Colonic mucosa (tissue), 4 donors: ENCODE measurements around the gene MADD. TPM values are rescaled to one million over a fixed set of nuclear protein-coding genes. Genes with fewer than 3 reads are reported as not detected.

ENCODE experiments used
- DNase-seq: peaks from one replicate; pipeline ENCODE4 v3.0.0-alpha.2; 2020
- H3K27ac ChIP-seq: fragments of 200-600 bp; one replicate; pipeline ENCODE4 v1.8.0; 2021
- H3K27me3 ChIP-seq: fragments of 200-600 bp; one replicate; pipeline ENCODE4 v1.8.0; 2021
- H3K36me3 ChIP-seq: fragments of 200-600 bp; one replicate; pipeline ENCODE4 v1.8.0; 2021
- H3K4me1 ChIP-seq: fragments of 200-600 bp; one replicate; pipeline ENCODE4 v1.8.0; 2021; ENCODE audit warnings: mild to moderate bottlenecking
- H3K4me3 ChIP-seq: fragments of 200-600 bp; one replicate; pipeline ENCODE4 v1.8.0; 2021
- H3K9ac ChIP-seq, 2 donors: one replicate each; pipeline ENCODE4 v1.7.0; 2013; ENCODE audit warnings: control low read depth in 2 of 2, low read depth in 2 of 2, low read length in 2 of 2
- H3K9me3 ChIP-seq: fragments of 200-600 bp; one replicate; pipeline ENCODE4 v1.8.0; 2021
- CTCF ChIP-seq: fragments of 200-600 bp; IDR thresholded peaks from one replicate; pipeline ENCODE4 v1.8.0; 2022; ENCODE audit warnings: antibody characterized with exemption, mild to moderate bottlenecking
- intact Hi-C: fragments of 100-400 bp; cut with DNase I; formaldehyde crosslinking; loops from one replicate; pipeline ENCODE4 v1.14.1; 2022
- total RNA-seq, 2 donors: library from RNA; stranded (reverse); fragmentation: NEBNext Ultra II Directional in 1 of 2; extraction: Animal tissue kit (Norgen Biotek cat#: 25700) in 1 of 2; gene quantifications; one replicate each; pipeline ENCODE4 v1.2.1, GENCODE V29; 2021
- donor health status: healthy.
- donor health status: DM: no; HTN: no; CAD: no.
- donor health status: DM: no; HTN: no; CAD: no.

Gene MADD
- total RNA-seq, 2 donors from 2014 or later = 35.5 to 45.9 TPM

- H3K36me3 ChIP-seq = peaks cover 16% of the 10 kb centered on the region
- H3K27me3 ChIP-seq = no peaks in the 10 kb centered on the region
- no peak overlapping the region for H3K27ac ChIP-seq
- intact Hi-C loops = no loop called here
- no peak overlapping the region for H3K4me3 ChIP-seq
- no peaks in the 10 kb centered on the region for H3K4me1 ChIP-seq
- TF ChIP-seq CTCF = no peak
- H3K9ac ChIP-seq = no peak overlapping the region
- no peak for DNase-seq
- H3K9me3 ChIP-seq = no peaks in the 10 kb centered on the region
Measured at GRCh38 chr11:47239852-47240251, 30.1 kb upstream of the MADD start.

GRCh38 chr11:47241841-47242301, 28.1 kb upstream of the MADD start:
- no peak for DNase-seq
- H3K9ac ChIP-seq = no peak overlapping the region
- no peak for TF ChIP-seq CTCF
- no peaks in the 10 kb centered on the region for H3K9me3 ChIP-seq
- H3K27ac ChIP-seq = no peak overlapping the region
- H3K36me3 ChIP-seq = peaks cover 16% of the 10 kb centered on the region
- H3K4me3 ChIP-seq = no peak overlapping the region
- no peaks in the 10 kb centered on the region for H3K27me3 ChIP-seq
- no peaks in the 10 kb centered on the region for H3K4me1 ChIP-seq
- intact Hi-C loops = no loop called here

DNA sequence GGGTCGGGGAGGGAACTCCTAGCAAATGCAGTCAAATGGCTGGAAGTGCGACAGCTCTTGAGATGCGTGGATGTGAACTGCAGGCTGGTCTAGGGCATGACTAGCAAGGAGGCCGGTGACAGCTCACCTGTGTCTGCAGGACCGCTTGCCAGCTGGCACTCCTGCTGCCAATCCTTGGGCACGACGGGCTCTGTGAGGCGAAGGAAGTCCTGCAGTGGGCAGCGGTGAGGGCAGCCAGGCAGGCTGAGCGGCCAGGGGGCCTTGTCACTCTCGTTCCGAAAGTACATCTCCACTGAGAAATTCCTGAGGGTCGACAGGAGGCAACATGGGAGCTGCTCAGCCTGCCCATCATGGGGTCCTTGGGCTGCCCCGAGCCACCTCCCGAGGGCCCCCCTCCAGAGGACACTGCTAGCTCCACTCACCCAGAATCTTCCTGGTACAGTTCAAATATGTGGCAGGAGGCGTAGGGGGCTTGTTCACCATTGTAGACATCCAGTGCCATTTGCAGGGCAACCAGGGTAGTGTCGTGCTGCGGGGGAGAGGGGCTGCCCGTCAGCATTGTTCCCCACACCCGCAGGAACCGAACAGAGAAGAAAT, 27.2 kb upstream of the MADD start:
- no peak overlapping the region for H3K27ac ChIP-seq
- TF ChIP-seq CTCF = no peak
- H3K27me3 ChIP-seq = no peaks in the 10 kb centered on the region
- H3K9me3 ChIP-seq = no peaks in the 10 kb centered on the region
- no peak overlapping the region for H3K4me3 ChIP-seq
- H3K9ac ChIP-seq = no peak overlapping the region
- intact Hi-C loops = no loop called here
- H3K4me1 ChIP-seq = no peaks in the 10 kb centered on the region
- DNase-seq = no peak
- H3K36me3 ChIP-seq = peaks cover 16% of the 10 kb centered on the region

DNA sequence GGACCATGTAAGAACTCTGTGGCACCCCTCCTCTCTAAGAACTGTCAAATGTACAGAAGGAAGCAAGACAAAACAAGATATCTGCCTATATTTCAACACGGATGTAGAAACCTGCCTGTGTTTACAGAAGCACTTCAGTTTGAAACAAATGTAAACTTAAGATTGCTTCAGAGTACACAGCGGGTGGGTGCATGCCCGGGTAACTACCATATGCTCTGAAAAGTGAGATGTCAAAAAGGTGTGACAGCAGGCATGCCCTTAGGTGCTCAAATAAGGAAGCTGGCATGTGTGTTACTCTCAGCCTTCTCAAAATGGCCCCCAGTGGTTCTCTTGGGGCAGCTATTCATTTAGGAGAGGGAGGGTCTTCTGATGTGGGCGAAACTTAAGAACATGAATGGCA, 26.5 kb upstream of the MADD start:
- Histone ChIP-seq H3K36me3 (peaks cover 16% of the 10 kb centered on the region), H3K4me1 (no peaks in the 10 kb centered on the region), H3K9ac (no peak overlapping the region), H3K27me3 (no peaks in the 10 kb centered on the region), H3K27ac (no peak overlapping the region), H3K9me3 (no peaks in the 10 kb centered on the region), H3K4me3 (no peak overlapping the region)
- TF ChIP-seq CTCF = no peak
- intact Hi-C loops = no loop called here
- no peak for DNase-seq

GRCh38 chr11:47244448-47245350, 25.2 kb upstream of the MADD start:
- H3K4me1 ChIP-seq = no peaks in the 10 kb centered on the region
- H3K9me3 ChIP-seq = no peaks in the 10 kb centered on the region
- no peaks in the 10 kb centered on the region for H3K27me3 ChIP-seq
- H3K9ac ChIP-seq = no peak overlapping the region
- no peak overlapping the region for H3K27ac ChIP-seq
- intact Hi-C loops = no loop called here
- TF ChIP-seq CTCF = no peak
- H3K36me3 ChIP-seq = peaks cover 16% of the 10 kb centered on the region
- H3K4me3 ChIP-seq = no peak overlapping the region
- no peak for DNase-seq
